ENCODE results near the gene ZSCAN26.

DNA sequence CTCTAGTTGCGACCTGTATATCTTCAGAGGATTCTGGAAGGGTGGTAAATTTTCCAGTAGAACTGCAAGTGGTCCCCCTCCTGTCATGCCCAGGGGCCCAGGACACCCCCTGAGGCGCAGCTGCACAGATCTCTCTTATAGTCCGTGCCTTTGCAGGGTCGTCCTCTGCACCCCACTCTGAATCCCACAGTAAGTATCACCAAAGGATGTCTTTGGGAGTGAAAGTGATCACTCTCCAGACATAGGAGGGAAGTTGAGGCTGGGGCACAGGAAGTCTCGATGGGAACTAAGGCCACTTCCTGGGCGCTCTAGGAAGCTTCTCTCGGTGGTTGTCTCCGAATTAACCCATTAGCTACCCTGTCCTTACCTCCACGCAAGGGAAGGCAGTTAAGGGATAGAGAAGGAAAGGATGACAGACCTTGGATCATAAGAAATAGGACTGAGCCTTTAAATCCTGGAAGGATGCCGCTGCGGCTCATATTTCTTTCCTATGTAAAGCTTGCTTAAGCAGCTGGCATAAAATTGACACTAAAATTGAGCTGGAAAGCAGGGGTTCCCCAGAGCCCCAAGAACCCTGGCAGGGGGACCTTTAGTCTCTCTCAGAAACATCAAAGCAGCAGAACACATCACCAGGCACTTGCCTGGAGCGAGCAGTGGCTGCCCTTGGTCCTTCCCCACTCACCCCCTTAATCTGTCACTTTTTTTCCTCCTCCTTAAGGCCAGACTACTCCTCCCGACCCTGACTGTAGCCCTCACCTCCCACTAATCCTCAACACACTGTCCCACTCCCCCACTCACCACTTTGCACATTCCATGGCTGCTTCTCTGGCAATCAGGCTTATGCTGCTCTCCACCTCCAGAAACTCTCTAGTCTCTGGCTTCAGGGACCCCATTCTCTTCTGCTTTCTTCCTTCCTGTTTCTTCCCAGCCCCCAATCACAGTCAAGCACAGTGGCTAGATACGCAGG is 14.7 kb upstream of the ZSCAN26 start, which contains the start of gene ZKSCAN4:
- no peak for TF ChIP-seq GATA2 (IDR thresholded peaks at IDR 0.05; ENCODE audit: low read depth, low read length)
- TF ChIP-seq GATA3 (IDR thresholded peaks at IDR 0.05; ENCODE audit: low read depth, low read length) = no peak
